Osteoblast (primary cell): ENCODE measurements around the gene ULBP1. TPM values are rescaled to one million over a fixed set of nuclear protein-coding genes. Genes with fewer than 3 reads are reported as not detected.

Source experiments
- DNase-seq: peaks from one replicate; pipeline ENCODE4 v3.0.0; 2011; ENCODE audit warnings: low spot score, mixed read lengths; ENCODE audit not compliant: insufficient read length; ENCODE audit errors: missing footprints
- H2AFZ ChIP-seq: 2 replicates; pipeline ENCODE4 v1.6.0; 2011; ENCODE audit warnings: mild to moderate bottlenecking, low read length
- H3K27ac ChIP-seq: 2 replicates; pipeline ENCODE4 v1.5.1; 2011; ENCODE audit warnings: mild to moderate bottlenecking, low read depth, low read length, moderate library complexity
- H3K27me3 ChIP-seq: 2 replicates; pipeline ENCODE4 v1.6.0; 2012; ENCODE audit warnings: mild to moderate bottlenecking, control low read depth, inconsistent platforms, low read length, moderate library complexity; ENCODE audit not compliant: insufficient read depth
- H3K36me3 ChIP-seq: 2 replicates; pipeline ENCODE4 v1.5.1; 2011; ENCODE audit warnings: mild to moderate bottlenecking, low read length, control low read depth, moderate library complexity; ENCODE audit not compliant: insufficient read depth
- H3K4me1 ChIP-seq: 2 replicates; pipeline ENCODE4 v1.5.1; 2011; ENCODE audit warnings: mild to moderate bottlenecking, low read length, control low read depth, moderate library complexity; ENCODE audit not compliant: insufficient read depth
- H3K4me2 ChIP-seq: 2 replicates; pipeline ENCODE4 v1.6.0; 2011; ENCODE audit warnings: mild to moderate bottlenecking, low read length; ENCODE audit not compliant: insufficient read depth
- H3K4me3 ChIP-seq: fragments of 200-600 bp; sonication (generic); 3 replicates; pipeline ENCODE4 v1.5.1; 2012; ENCODE audit warnings: mild to moderate bottlenecking, low read length, inconsistent platforms; ENCODE audit not compliant: insufficient read depth
- H3K79me2 ChIP-seq: 2 replicates; pipeline ENCODE4 v1.6.0; 2012; ENCODE audit warnings: mild to moderate bottlenecking, low read length, control low read depth, inconsistent platforms; ENCODE audit not compliant: insufficient read depth
- H3K9me3 ChIP-seq: 2 replicates; pipeline ENCODE4 v1.5.1; 2011; ENCODE audit warnings: low read depth, low read length, control low read depth
- H4K20me1 ChIP-seq: 2 replicates; pipeline ENCODE4 v1.6.0; 2012; ENCODE audit warnings: mild to moderate bottlenecking, low read length, control low read depth; ENCODE audit not compliant: insufficient read depth
- CTCF ChIP-seq: IDR thresholded peaks from 2 replicates; pipeline ENCODE4 v1.5.1; 2011; ENCODE audit warnings: mild to moderate bottlenecking, low read depth, low read length, moderate library complexity; ENCODE audit errors: extremely low read depth
- total RNA-seq: library from RNA; depleted of rRNA; stranded (reverse); fragments of >200 nt; gene quantifications from 2 replicates; pipeline ENCODE4 v1.2.3, GENCODE V29; 2012

ULBP1 gene
- total RNA-seq, 1 donor, result 0.72 TPM

GRCh38 chr6:149938571-149939355, 25.0 kb upstream of the ULBP1 start:
- Histone ChIP-seq H3K79me2 (peaks cover 2% of the 10 kb centered on the region), H3K27me3 (peaks cover 35% of the 10 kb centered on the region), H2AFZ (peak overlapping the region; percentile 91), H3K9me3 (no peaks in the 10 kb centered on the region), H3K36me3 (no peaks in the 10 kb centered on the region), H4K20me1 (no peaks in the 10 kb centered on the region), H3K4me2 (peak overlapping the region; percentile 86), H3K27ac (peak overlapping the region; percentile 14), H3K4me1 (peaks cover 16% of the 10 kb centered on the region), H3K4me3 (peak overlapping the region; percentile 75)
- TF ChIP-seq CTCF, result no peak
- peak; percentile 84 for DNase-seq

- Histone ChIP-seq H3K36me3 (no peaks in the 10 kb centered on the region), H3K4me1 (peaks cover 16% of the 10 kb centered on the region)
Observed at GRCh38 chr6:149939356-149939648, 24.4 kb upstream of the ULBP1 start.

GRCh38 chr6:149939909-149940671, 23.7 kb upstream of the ULBP1 start:
- H4K20me1 ChIP-seq, result no peaks in the 10 kb centered on the region
- no peak overlapping the region for H3K27ac ChIP-seq
- H3K27me3 ChIP-seq, result peaks cover 34% of the 10 kb centered on the region
- H2AFZ ChIP-seq, result no peak overlapping the region
- H3K9me3 ChIP-seq, result no peaks in the 10 kb centered on the region
- no peak for DNase-seq
- TF ChIP-seq CTCF, result no peak
- H3K36me3 ChIP-seq, result no peaks in the 10 kb centered on the region
- H3K79me2 ChIP-seq, result peaks cover 2% of the 10 kb centered on the region
- no peak overlapping the region for H3K4me3 ChIP-seq
- H3K4me1 ChIP-seq, result peaks cover 16% of the 10 kb centered on the region
- H3K4me2 ChIP-seq, result no peak overlapping the region

More at GRCh38 chr6:149939356-149939648, 24.4 kb upstream of the ULBP1 start:
- H3K4me3 ChIP-seq, result peak overlapping the region; percentile 75
- no peaks in the 10 kb centered on the region for H3K9me3 ChIP-seq
- TF ChIP-seq CTCF, result no peak
- DNase-seq, result no peak
- H3K79me2 ChIP-seq, result peaks cover 2% of the 10 kb centered on the region
- H3K4me2 ChIP-seq, result peak overlapping the region; percentile 86
- H3K27ac ChIP-seq, result no peak overlapping the region
- H3K27me3 ChIP-seq, result peaks cover 35% of the 10 kb centered on the region
- H2AFZ ChIP-seq, result no peak overlapping the region
- H4K20me1 ChIP-seq, result no peaks in the 10 kb centered on the region

- Histone ChIP-seq H3K27me3 (peaks cover 29% of the 10 kb centered on the region), H3K4me1 (peaks cover 16% of the 10 kb centered on the region), H2AFZ (no peak overlapping the region), H3K27ac (no peak overlapping the region), H3K4me3 (no peak overlapping the region), H3K79me2 (peaks cover 2% of the 10 kb centered on the region), H4K20me1 (no peaks in the 10 kb centered on the region), H3K36me3 (no peaks in the 10 kb centered on the region), H3K9me3 (no peaks in the 10 kb centered on the region), H3K4me2 (no peak overlapping the region)
- no peak for TF ChIP-seq CTCF
- DNase-seq, result no peak
Observed at GRCh38 chr6:149940672-149940982, 23.1 kb upstream of the ULBP1 start.
